ENCODE results near the gene TMEM214. TPM values are rescaled to one million over a fixed set of nuclear protein-coding genes. Genes with fewer than 3 reads are reported as not detected.

The TMEM214 gene
- polyA plus RNA-seq, 4 donors: 27.5 to 84.3 (median 39.8) TPM

DNA sequence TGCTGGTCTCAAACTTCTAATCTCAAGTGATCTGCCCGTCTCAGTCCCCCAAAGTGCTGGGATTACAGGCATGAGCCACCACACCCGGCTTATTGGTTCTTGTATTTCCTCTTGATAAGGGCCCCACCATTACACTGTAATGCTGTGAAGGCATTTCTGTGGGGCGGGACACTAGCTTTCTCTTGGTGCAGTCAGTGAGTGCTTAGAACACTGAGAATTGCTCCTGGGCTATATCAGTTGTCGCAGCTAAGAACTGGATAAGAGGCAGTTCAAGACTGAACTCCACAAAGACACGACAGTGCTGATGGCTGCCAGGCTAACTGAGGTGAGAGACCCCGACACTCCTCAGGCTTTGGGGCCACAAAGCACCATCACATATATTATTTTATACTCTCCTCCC, 55.9 kb downstream of the TMEM214 start:
- Histone ChIP-seq H3K27ac (ENCODE audit: low read depth in 1 of 3, low read length in 2 of 3) (peak overlapping the region; percentile 57 to 84 (median 65)), H3K27me3 (ENCODE audit: control insufficient read depth in 3 of 3, insufficient read depth in 3 of 3, low read length in 3 of 3) (no peaks in the 10 kb centered on the region), H3K9me3 (ENCODE audit: control insufficient read depth in 2 of 2, insufficient read depth in 1 of 2, low read depth in 1 of 2, low read length in 1 of 2) (no peaks in the 10 kb centered on the region), H3K4me1 (ENCODE audit: control insufficient read depth in 3 of 3, insufficient read depth in 2 of 3, low read depth in 1 of 3, low read length in 2 of 3) (peaks cover 3 to 46% (median 5%) of the 10 kb centered on the region in 3 donors), H3K4me3 (ENCODE audit: low read depth in 1 of 3, low read length in 3 of 3) (peak overlapping the region in 2 of 3 donors; percentile 71 to 76), H3K36me3 (ENCODE audit: control insufficient read depth in 3 of 3, insufficient read depth in 2 of 3, low read depth in 1 of 3, low read length in 3 of 3) (peaks cover 0 to 43% (median 0%) of the 10 kb centered on the region in 3 donors)
- 18 to 65% (median 36%) methylated on average over 6 of the region's 6 CpGs for WGBS, 3 donors
- DNase-seq (peak; percentile 60 to 85), FAIRE-seq (no peak)

DNA sequence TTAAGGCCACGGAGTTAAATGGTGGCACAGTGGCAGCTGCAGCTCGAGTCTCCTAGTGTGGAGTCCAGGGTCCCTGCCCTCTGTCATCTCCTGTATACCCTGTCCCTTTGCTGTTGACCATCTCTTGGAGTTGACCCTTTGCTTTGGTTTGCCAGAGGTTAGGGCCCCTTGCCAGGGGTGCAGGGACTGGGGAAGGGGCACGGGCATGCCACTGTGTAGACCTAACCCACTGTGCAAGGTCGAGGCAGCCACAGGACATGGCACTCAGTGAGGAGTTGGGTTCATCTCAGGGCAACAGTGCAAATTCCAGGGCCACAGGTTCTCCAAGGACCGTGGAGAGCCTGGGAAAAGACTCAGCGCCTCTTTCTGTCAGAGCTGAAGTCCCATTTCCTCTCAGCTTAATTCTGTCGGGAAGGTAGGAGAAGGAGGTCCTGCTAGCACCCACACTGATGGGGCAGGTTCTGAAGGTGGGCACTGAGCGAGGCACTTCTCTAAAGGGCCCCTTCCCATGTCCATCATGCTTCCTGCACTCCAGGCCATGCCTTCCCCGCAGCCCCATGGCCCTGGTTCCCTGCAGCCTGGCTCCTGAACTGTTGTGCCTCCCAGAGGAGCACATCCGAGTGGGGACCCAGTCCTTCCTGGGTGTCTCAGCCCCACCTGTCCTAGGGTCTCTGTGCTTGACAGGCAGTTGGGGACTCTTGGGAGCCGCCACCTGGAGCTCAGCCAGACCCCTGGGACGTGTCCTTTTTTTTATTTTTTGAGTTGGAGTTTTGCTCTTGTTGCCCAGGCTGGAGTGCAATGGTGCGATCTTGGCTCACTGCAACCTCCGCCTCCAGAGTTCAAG, 56.6 kb downstream of the TMEM214 start:
- Histone ChIP-seq H3K4me1 (ENCODE audit: control insufficient read depth in 3 of 3, insufficient read depth in 2 of 3, low read depth in 1 of 3, low read length in 2 of 3) (peaks cover 4 to 53% (median 5%) of the 10 kb centered on the region in 3 donors), H3K4me3 (ENCODE audit: low read depth in 1 of 3, low read length in 3 of 3) (peak overlapping the region in 2 of 3 donors; percentile 71 to 76), H3K9me3 (ENCODE audit: control insufficient read depth in 2 of 2, insufficient read depth in 1 of 2, low read depth in 1 of 2, low read length in 1 of 2) (no peaks in the 10 kb centered on the region), H3K27me3 (ENCODE audit: control insufficient read depth in 3 of 3, insufficient read depth in 3 of 3, low read length in 3 of 3) (no peaks in the 10 kb centered on the region), H3K27ac (ENCODE audit: low read depth in 1 of 3, low read length in 2 of 3) (peak overlapping the region; percentile 57 to 84 (median 65)), H3K36me3 (ENCODE audit: control insufficient read depth in 3 of 3, insufficient read depth in 2 of 3, low read depth in 1 of 3, low read length in 3 of 3) (peaks cover 0 to 40% (median 0%) of the 10 kb centered on the region in 3 donors)
- 51 to 77% (median 60%) methylated on average over 14 of the region's 14 CpGs for WGBS, 3 donors
- FAIRE-seq (no peak), DNase-seq (peak in 1 of 2 donors; percentile 62)

Other genes starting within 250 kb of the TMEM214 start
- 10 to 100 TPM in 1 of 4 donors, 1 to 10 TPM in 3; 1.4 to 11.6 (median 3.2) TPM for gene CENPA, start 246.9 kb upstream of the TMEM214 start, polyA plus RNA-seq
- 1 to 10 TPM in 1 of 4 donors, under 1 TPM in 2, not detected in 1; 0.27 to 1.2 (median 0.50) TPM for gene DPYSL5, start 184.8 kb upstream of the TMEM214 start, polyA plus RNA-seq
- gene MAPRE3, start 62.3 kb upstream of the TMEM214 start, polyA plus RNA-seq: 10 to 100 TPM in 1 of 4 donors, 1 to 10 TPM in 3; 2.9 to 11.1 (median 6.0) TPM
- 10 to 100 TPM in 2 of 4 donors, 1 to 10 TPM in 2; 6.0 to 28.9 (median 8.8) TPM for gene AGBL5, start 18.7 kb downstream of the TMEM214 start, polyA plus RNA-seq
- gene OST4, start 38.7 kb downstream of the TMEM214 start, polyA plus RNA-seq: 100 to 1,000 TPM; 319 to 477 (median 396) TPM
- gene EMILIN1, start 45.6 kb downstream of the TMEM214 start, polyA plus RNA-seq: 10 to 100 TPM in 2 of 4 donors, 1 to 10 TPM in 1, under 1 TPM in 1; 0.67 to 36.6 (median 13.4) TPM
- 100 to 1,000 TPM; 225 to 643 (median 399) TPM for gene KHK, start 53.8 kb downstream of the TMEM214 start, polyA plus RNA-seq
- 1 to 10 TPM; 3.8 to 7.8 (median 4.5) TPM for gene CGREF1, start 86.2 kb downstream of the TMEM214 start, polyA plus RNA-seq
- gene ABHD1, start 90.8 kb downstream of the TMEM214 start, polyA plus RNA-seq: 1 to 10 TPM in 1 of 4 donors, under 1 TPM in 1, not detected in 2; 0.25 to 1.1 TPM
- gene PREB, start 101.7 kb downstream of the TMEM214 start, polyA plus RNA-seq: 10 to 100 TPM; 44.2 to 76.0 (median 50.7) TPM
- gene PRR30, start 106.4 kb downstream of the TMEM214 start, polyA plus RNA-seq: not detected
- under 1 TPM in 2 of 4 donors, not detected in 2; 0.03 TPM for gene TCF23, start 116.0 kb downstream of the TMEM214 start, polyA plus RNA-seq
- gene ATRAID, start 179.1 kb downstream of the TMEM214 start, polyA plus RNA-seq: 100 to 1,000 TPM in 2 of 4 donors, 10 to 100 TPM in 2; 89.2 to 151 (median 109) TPM
- 100 to 1,000 TPM in 1 of 4 donors, 10 to 100 TPM in 2, 1 to 10 TPM in 1; 9.5 to 142 (median 25.2) TPM for gene SLC5A6, start 179.3 kb downstream of the TMEM214 start, polyA plus RNA-seq
- 10 to 100 TPM in 2 of 4 donors, 1 to 10 TPM in 2; 8.6 to 31.6 (median 15.2) TPM for gene CAD, start 184.4 kb downstream of the TMEM214 start, polyA plus RNA-seq
- gene SLC30A3, start 230.1 kb downstream of the TMEM214 start, polyA plus RNA-seq: under 1 TPM in 2 of 4 donors, not detected in 2; 0.04 to 0.06 TPM
- gene DNAJC5G, start 242.5 kb downstream of the TMEM214 start, polyA plus RNA-seq: not detected
- 1 to 10 TPM in 3 of 4 donors, under 1 TPM in 1; 0.31 to 5.4 (median 1.9) TPM for gene TRIM54, start 249.5 kb downstream of the TMEM214 start, polyA plus RNA-seq